Astrocyte (in vitro differentiated cells and primary cell): Measurements from ENCODE around the gene DEFB125.

Experiments
- CTCF ChIP-seq: IDR thresholded peaks from 2 replicates; pipeline ENCODE4 v1.5.1; 2011; ENCODE audit warnings: low read depth, mild to moderate bottlenecking, inconsistent platforms, low read length, moderate library complexity; ENCODE audit not compliant: insufficient read depth
- EZH2 ChIP-seq: IDR thresholded peaks from 2 replicates; pipeline ENCODE4 v1.6.1; 2012; ENCODE audit warnings: mild to moderate bottlenecking, low read length, inconsistent platforms; ENCODE audit not compliant: insufficient read depth

- TF ChIP-seq CTCF (no peak), EZH2 (no peak)
Measured at GRCh38 chr20:101975-102374, 14.5 kb downstream of the DEFB125 start.
